Heart left ventricle (tissue), 13 donors: ENCODE results near the gene HPSE2.

Experiments
- POLR2A ChIP-seq, 2 donors: fragments of 450-650 bp; IDR thresholded peaks; one replicate each; pipeline ENCODE4 v1.6.1; 2017; ENCODE audit warnings: antibody characterized with exemption in 2 of 2, mild to moderate bottlenecking in 2 of 2, moderate library complexity in 2 of 2
- TF ChIP-seq, protein P1 (sequence below), 12 donors: fragments of 200-600 bp; sonication (generic) in 4 of 12; IDR thresholded peaks; one replicate each; pipeline versions ENCODE4 v1.5.0 to v1.8.0; 2018 to 2022; ENCODE audit warnings: antibody characterized with exemption in 12 of 12, mild to moderate bottlenecking in 5 of 12
- donor health status: ischemic (EF 13 %, LVEDD 7.1; RV severe dilation, severe dysfunction).
- donor health status: DM: no; HTN: yes; CAD: no.
- donor health status: DM: no; HTN: no; CAD: no.
- donor health status: ischemic (EF 25% LVEDD 6.9; RV normal size, moderate dysfunction).
- donor health status: ischemic (EF 25% LVEDD 5.7; RV mildly dilated, moderate dysfunction).
- donor health status: ischemic (EF 35%, LVEDD 5.7; RV mildly dilated, moderate dysfunction).
- donor health status: nonischemic (EF 11% LVEDD 7.7; RV severe dilation, severe dysfunction).
- donor health status: DM: yes; HTN: yes; CAD: no.
- donor health status: PGD.
- donor health status: ischemic (EF 29% LVEDD 5.4; RV normal size, mild dysfunction).
- donor health status: nonischemic (EF 23%, LVEDD 6.1; RV moderate dilation, normal function).

DNA sequence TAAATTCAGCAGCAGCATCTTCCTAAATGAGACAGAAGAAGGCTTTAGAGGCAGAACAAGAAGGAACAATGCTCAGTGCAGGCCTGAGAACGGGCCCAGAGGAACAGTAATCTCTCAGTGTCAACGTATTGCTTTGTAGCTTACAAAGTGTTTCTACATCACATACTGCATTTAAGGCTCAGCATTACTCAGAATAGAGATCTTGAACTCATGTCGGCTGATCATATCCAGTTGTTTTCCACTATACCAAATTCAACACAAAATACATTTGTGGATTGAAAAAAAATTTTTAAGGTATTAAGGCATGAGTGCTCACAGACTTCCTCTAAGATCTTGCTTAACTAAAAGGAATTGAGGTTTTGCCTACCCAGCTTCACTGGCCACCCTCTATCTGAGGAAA is 325.1 kb downstream of the HPSE2 start:
- TF ChIP-seq POLR2A (IDR thresholded peaks at IDR 0.05), result no peak
- TF ChIP-seq, protein P1, sequence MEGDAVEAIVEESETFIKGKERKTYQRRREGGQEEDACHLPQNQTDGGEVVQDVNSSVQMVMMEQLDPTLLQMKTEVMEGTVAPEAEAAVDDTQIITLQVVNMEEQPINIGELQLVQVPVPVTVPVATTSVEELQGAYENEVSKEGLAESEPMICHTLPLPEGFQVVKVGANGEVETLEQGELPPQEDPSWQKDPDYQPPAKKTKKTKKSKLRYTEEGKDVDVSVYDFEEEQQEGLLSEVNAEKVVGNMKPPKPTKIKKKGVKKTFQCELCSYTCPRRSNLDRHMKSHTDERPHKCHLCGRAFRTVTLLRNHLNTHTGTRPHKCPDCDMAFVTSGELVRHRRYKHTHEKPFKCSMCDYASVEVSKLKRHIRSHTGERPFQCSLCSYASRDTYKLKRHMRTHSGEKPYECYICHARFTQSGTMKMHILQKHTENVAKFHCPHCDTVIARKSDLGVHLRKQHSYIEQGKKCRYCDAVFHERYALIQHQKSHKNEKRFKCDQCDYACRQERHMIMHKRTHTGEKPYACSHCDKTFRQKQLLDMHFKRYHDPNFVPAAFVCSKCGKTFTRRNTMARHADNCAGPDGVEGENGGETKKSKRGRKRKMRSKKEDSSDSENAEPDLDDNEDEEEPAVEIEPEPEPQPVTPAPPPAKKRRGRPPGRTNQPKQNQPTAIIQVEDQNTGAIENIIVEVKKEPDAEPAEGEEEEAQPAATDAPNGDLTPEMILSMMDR (IDR thresholded peaks at IDR 0.05), result no peak
